ENCODE results near the gene PATE3. TPM values are rescaled to one million over a fixed set of nuclear protein-coding genes. Genes with fewer than 3 reads are reported as not detected.

The PATE3 gene
- polyA plus RNA-seq, 1 donor (not counting 4 experiments of a cell fraction or from before 2014, with no cell fraction given) = not detected

GRCh38 chr11:125802387-125802786, 14.5 kb downstream of the PATE3 start:
- dilution Hi-C loops (cut with MboI; ENCODE audit: extremely low pct_ligation_motif_present, low sequenced_read_pairs) = no loop called here
- H3K4me1 ChIP-seq (ENCODE audit: control insufficient read depth, extremely low read depth, insufficient read depth, low read length) = no peaks in the 10 kb centered on the region
- no peaks in the 10 kb centered on the region for H4K20me1 ChIP-seq (ENCODE audit: control insufficient read depth, extremely low read depth, insufficient read depth, low read length)
- no peak overlapping the region for H2AFZ ChIP-seq (ENCODE audit: control insufficient read depth, low read length)
- DNase-seq (ENCODE audit: low read depth, low spot score) (no peak), FAIRE-seq (no peak)
- H3K4me2 ChIP-seq (ENCODE audit: control insufficient read depth, extremely low read depth, insufficient read depth, low read depth, low read length) = no peak overlapping the region
- no peaks in the 10 kb centered on the region for H3K27me3 ChIP-seq (ENCODE audit: control insufficient read depth, extremely low read depth, insufficient read depth, low read length)
- no peaks in the 10 kb centered on the region for H3K9me1 ChIP-seq (ENCODE audit: control insufficient read depth, extremely low read depth, insufficient read depth, low read length)
- no peak overlapping the region for H3K27ac ChIP-seq (ENCODE audit: control insufficient read depth, insufficient read depth, low read length)
- H3K9me3 ChIP-seq (ENCODE audit: control insufficient read depth, low read depth, low read length) = no peaks in the 10 kb centered on the region
- TF ChIP-seq EZH2 (IDR thresholded peaks at IDR 0.05; ENCODE audit: low read length) (no peak), CTCF (optimal IDR thresholded peaks at IDR 0.05 in 1 of 3, IDR thresholded peaks at IDR 0.05 in 1 of 3, conservative IDR thresholded peaks at IDR 0.05 in 1 of 3; ENCODE audit: extremely low read depth in 1 of 3, insufficient read depth in 2 of 3, low read length in 3 of 3) (no peak)
- no peak overlapping the region for H3K9ac ChIP-seq (ENCODE audit: control insufficient read depth, extremely low read depth, insufficient read depth, low read length)
- no peak overlapping the region for H3K4me3 ChIP-seq (ENCODE audit: control insufficient read depth in 2 of 3, extremely low read depth in 1 of 3, insufficient read depth in 2 of 3, low read depth in 1 of 3, low read length in 3 of 3)
- no peaks in the 10 kb centered on the region for H3K36me3 ChIP-seq (ENCODE audit: control insufficient read depth in 2 of 2, extremely low read depth in 1 of 2, insufficient read depth in 2 of 2, low read length in 2 of 2)
- no peaks in the 10 kb centered on the region for H3K79me2 ChIP-seq (ENCODE audit: control insufficient read depth, insufficient read depth, low read length)

GRCh38 chr11:125807909-125808308, 20.0 kb downstream of the PATE3 start:
- Histone ChIP-seq H3K9me1 (ENCODE audit: control insufficient read depth, extremely low read depth, insufficient read depth, low read length) (no peaks in the 10 kb centered on the region), H3K36me3 (ENCODE audit: control insufficient read depth in 2 of 2, extremely low read depth in 1 of 2, insufficient read depth in 2 of 2, low read length in 2 of 2) (no peaks in the 10 kb centered on the region), H3K4me2 (ENCODE audit: control insufficient read depth, extremely low read depth, insufficient read depth, low read depth, low read length) (no peak overlapping the region), H3K27ac (ENCODE audit: control insufficient read depth, insufficient read depth, low read length) (no peak overlapping the region), H3K9me3 (ENCODE audit: control insufficient read depth, low read depth, low read length) (no peaks in the 10 kb centered on the region), H3K4me1 (ENCODE audit: control insufficient read depth, extremely low read depth, insufficient read depth, low read length) (no peaks in the 10 kb centered on the region), H3K79me2 (ENCODE audit: control insufficient read depth, insufficient read depth, low read length) (no peaks in the 10 kb centered on the region), H4K20me1 (ENCODE audit: control insufficient read depth, extremely low read depth, insufficient read depth, low read length) (no peaks in the 10 kb centered on the region), H3K9ac (ENCODE audit: control insufficient read depth, extremely low read depth, insufficient read depth, low read length) (no peak overlapping the region), H3K27me3 (ENCODE audit: control insufficient read depth, extremely low read depth, insufficient read depth, low read length) (no peaks in the 10 kb centered on the region), H2AFZ (ENCODE audit: control insufficient read depth, low read length) (no peak overlapping the region), H3K4me3 (ENCODE audit: control insufficient read depth in 2 of 3, extremely low read depth in 1 of 3, insufficient read depth in 2 of 3, low read depth in 1 of 3, low read length in 3 of 3) (no peak overlapping the region)
- FAIRE-seq (no peak), DNase-seq (ENCODE audit: low read depth, low spot score) (no peak)
- TF ChIP-seq EZH2 (IDR thresholded peaks at IDR 0.05; ENCODE audit: low read length) = no peak
- TF ChIP-seq CTCF (optimal IDR thresholded peaks at IDR 0.05 in 1 of 3, IDR thresholded peaks at IDR 0.05 in 1 of 3, conservative IDR thresholded peaks at IDR 0.05 in 1 of 3; ENCODE audit: extremely low read depth in 1 of 3, insufficient read depth in 2 of 3, low read length in 3 of 3) = no peak
- dilution Hi-C loops (cut with MboI; ENCODE audit: extremely low pct_ligation_motif_present, low sequenced_read_pairs) = no loop called here

Measured in keratinocyte (primary cell).